Measurements from ENCODE around the gene IFT88. TPM values are rescaled to one million over a fixed set of nuclear protein-coding genes. Genes with fewer than 3 reads are reported as not detected.

IFT88 gene
- total RNA-seq, 4 donors from 2014 or later, result 7.9 to 47.5 (median 27.6) TPM

- intact Hi-C loops (cut with DNase I; ENCODE audit: low total_unique reads), result no loop called here
- no peaks in the 10 kb centered on the region for H3K4me1 ChIP-seq
- no peak overlapping the region for H3K27ac ChIP-seq
- no peaks in the 10 kb centered on the region for H3K27me3 ChIP-seq
- H3K9me3 ChIP-seq, result no peaks in the 10 kb centered on the region
- TF ChIP-seq POLR2A (IDR thresholded peaks at IDR 0.05), result no peak
- TF ChIP-seq, protein P1, sequence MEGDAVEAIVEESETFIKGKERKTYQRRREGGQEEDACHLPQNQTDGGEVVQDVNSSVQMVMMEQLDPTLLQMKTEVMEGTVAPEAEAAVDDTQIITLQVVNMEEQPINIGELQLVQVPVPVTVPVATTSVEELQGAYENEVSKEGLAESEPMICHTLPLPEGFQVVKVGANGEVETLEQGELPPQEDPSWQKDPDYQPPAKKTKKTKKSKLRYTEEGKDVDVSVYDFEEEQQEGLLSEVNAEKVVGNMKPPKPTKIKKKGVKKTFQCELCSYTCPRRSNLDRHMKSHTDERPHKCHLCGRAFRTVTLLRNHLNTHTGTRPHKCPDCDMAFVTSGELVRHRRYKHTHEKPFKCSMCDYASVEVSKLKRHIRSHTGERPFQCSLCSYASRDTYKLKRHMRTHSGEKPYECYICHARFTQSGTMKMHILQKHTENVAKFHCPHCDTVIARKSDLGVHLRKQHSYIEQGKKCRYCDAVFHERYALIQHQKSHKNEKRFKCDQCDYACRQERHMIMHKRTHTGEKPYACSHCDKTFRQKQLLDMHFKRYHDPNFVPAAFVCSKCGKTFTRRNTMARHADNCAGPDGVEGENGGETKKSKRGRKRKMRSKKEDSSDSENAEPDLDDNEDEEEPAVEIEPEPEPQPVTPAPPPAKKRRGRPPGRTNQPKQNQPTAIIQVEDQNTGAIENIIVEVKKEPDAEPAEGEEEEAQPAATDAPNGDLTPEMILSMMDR (IDR thresholded peaks at IDR 0.05), result no peak
- H3K36me3 ChIP-seq, result no peaks in the 10 kb centered on the region
- H3K4me3 ChIP-seq, result no peak overlapping the region
- no peak for DNase-seq
Measured at GRCh38 chr13:20553311-20553710, 13.6 kb upstream of the IFT88 start.

DNA sequence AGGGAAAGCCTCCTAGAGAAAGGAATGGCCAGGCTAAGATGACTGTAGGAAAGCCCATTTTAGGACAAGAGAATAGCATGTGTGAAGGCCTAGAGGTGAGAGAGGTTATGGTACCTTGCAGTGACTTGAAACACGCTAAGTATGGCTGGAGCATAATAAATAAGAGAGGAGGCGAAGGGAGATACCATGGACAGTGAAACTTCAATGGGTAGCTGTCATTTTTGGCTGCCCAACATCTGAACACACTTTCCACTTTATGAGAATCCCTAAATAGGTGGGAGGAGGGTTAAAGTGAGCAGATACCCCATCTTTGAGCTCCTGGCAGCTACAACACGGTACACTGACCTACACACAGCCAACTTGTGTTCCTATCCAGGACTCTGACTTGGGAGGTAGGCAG is 8.0 kb upstream of the IFT88 start:
- intact Hi-C loops (cut with DNase I; ENCODE audit: low total_unique reads), result no loop called here
- H3K4me3 ChIP-seq, result no peak overlapping the region
- H3K27me3 ChIP-seq, result no peaks in the 10 kb centered on the region
- no peaks in the 10 kb centered on the region for H3K9me3 ChIP-seq
- no peaks in the 10 kb centered on the region for H3K36me3 ChIP-seq
- TF ChIP-seq, protein P1 (IDR thresholded peaks at IDR 0.05), result no peak
- TF ChIP-seq POLR2A (IDR thresholded peaks at IDR 0.05), result no peak
- H3K4me1 ChIP-seq, result no peaks in the 10 kb centered on the region
- no peak for DNase-seq
- no peak overlapping the region for H3K27ac ChIP-seq

DNA sequence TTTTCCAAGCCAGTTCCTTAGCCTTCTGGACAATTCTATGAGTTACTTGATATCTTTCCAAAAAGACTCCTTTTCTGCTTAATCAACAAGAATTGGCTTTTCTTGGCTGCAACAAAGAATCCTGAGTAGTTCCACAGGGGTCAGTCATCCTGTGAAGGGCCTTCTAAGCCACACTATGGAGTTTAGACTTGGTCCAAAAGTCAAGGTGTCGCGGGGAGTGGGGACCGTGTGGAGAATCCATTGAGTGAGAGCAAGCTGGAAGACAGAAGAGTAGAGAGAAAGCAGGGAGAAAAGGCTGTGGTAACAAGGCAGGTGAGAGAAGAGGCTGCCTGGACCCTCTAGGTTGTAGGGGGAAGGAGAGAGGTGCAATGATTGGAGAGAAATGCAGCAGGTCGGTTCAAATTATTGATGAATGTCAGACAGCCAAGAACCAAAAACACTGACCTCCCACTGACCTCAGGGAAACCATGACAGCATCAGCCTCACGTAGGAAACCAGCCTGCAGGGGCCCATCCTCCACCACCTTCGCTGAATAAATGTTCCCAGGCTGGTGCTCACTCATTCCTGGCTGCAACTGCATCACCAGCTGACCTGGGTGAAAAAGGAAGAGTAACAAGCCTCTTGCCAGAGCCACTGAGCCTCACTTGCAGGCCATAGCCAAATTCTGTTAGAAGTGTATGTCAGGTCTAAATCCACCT is 7.1 kb upstream of the IFT88 start:
- Histone ChIP-seq H3K4me1 (no peaks in the 10 kb centered on the region), H3K27me3 (no peaks in the 10 kb centered on the region), H3K27ac (no peak overlapping the region), H3K4me3 (no peak overlapping the region), H3K36me3 (no peaks in the 10 kb centered on the region), H3K9me3 (no peaks in the 10 kb centered on the region)
- TF ChIP-seq, protein P1 (IDR thresholded peaks at IDR 0.05), result no peak
- no peak for TF ChIP-seq POLR2A (IDR thresholded peaks at IDR 0.05)
- intact Hi-C loops (cut with DNase I; ENCODE audit: low total_unique reads), result no loop called here
- no peak for DNase-seq

DNA sequence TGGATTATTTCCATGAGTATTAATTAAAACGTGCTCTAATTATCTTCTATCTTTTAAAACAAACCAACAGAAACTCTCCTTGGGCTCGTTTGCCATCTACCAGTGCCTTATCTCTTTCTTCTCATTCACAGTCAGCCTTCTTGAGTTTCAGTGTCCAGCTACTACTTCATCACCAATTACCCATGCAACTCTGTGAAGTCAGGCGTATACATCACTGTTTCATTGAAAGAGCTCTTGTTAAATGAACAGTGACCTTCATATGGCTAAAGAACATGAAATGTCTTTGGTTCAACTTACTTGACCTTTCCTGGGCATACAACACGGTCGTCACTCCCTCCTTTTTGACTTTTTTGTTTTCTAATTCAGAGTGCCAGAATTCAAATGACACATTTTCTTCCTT is 5.2 kb upstream of the IFT88 start:
- no peaks in the 10 kb centered on the region for H3K4me1 ChIP-seq
- H3K27ac ChIP-seq, result no peak overlapping the region
- no peak for TF ChIP-seq POLR2A (IDR thresholded peaks at IDR 0.05)
- TF ChIP-seq, protein P1 (IDR thresholded peaks at IDR 0.05), result no peak
- intact Hi-C loops (cut with DNase I; ENCODE audit: low total_unique reads), result no loop called here
- no peaks in the 10 kb centered on the region for H3K36me3 ChIP-seq
- no peaks in the 10 kb centered on the region for H3K27me3 ChIP-seq
- no peaks in the 10 kb centered on the region for H3K9me3 ChIP-seq
- no peak overlapping the region for H3K4me3 ChIP-seq
- no peak for DNase-seq

DNA sequence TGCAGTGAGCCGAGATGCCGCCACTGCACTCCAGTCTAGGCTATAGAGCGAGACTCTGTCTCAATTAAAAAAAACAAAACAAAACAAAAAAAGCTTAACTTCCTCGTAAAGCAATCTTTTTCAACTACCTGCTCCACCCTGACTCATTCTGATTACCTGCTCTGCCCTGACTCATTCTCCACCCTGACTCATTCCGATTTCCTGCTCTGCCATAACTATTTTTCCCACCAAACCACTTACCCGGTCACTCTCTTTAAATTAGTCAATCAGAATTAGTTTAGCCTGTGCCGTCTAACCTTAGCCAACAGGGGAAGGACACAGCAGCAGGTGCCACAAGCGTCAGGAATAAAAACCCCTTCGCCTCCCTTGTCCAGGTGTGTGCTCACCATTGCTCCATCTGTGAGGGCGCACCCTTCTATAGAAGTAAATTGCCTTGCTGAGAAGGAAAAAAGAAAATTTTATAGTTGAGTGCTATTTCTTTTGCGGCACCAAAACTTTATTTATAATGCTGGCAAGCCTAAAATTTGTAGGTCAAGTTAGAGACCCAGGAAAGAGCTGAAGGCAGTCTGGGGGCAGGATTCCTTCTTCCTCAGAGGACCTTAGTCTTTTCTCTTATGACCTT is 1.7 kb upstream of the IFT88 start:
- DNase-seq, result no peak
- Histone ChIP-seq H3K4me1 (no peaks in the 10 kb centered on the region), H3K36me3 (no peaks in the 10 kb centered on the region), H3K27me3 (no peaks in the 10 kb centered on the region), H3K4me3 (no peak overlapping the region), H3K27ac (no peak overlapping the region), H3K9me3 (no peaks in the 10 kb centered on the region)
- TF ChIP-seq POLR2A (IDR thresholded peaks at IDR 0.05), result no peak
- TF ChIP-seq, protein P1 (IDR thresholded peaks at IDR 0.05), result no peak
- intact Hi-C loops (cut with DNase I; ENCODE audit: low total_unique reads), result no loop called here

All from uterus (tissue), 4 donors.